ENCODE data around the gene CDK11A. TPM values are rescaled to one million over a fixed set of nuclear protein-coding genes. Genes with fewer than 3 reads are reported as not detected.
"Not testable (repeated sequence)": the region's sequence is repeated elsewhere in the genome, so short reads cannot be mapped to it uniquely, and the experiment has no call there.

Gene CDK11A
- total and polyA plus RNA-seq, 2 of the 8 experiments (the other 6 are each of a cell fraction or from before 2014, with no cell fraction given), result 15.0 to 45.6 TPM

DNA sequence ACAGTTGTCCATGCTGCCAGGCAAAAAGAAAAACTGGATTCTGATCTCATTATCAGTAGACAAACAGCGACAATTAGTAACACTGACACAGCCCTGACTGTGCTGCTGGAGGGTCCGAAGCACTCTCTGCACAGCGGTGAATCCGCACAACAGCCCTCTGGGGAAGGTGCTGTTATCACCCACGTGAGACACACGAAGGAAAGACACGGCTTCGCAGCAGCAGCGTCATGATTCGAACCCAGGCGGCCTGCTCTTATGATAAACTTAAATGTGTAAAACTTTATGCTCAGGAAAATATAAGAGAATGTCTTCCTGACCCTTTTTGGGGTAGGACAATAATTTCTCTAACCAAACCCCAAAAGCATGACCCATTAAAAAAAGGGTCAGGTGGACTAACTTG is 18.4 kb upstream of the CDK11A start:
- H4K5ac ChIP-seq (ENCODE audit: insufficient read length, low read depth, low read length); DNase-seq (ENCODE audit: low read depth in 1 of 2, low spot score in 2 of 2); H2BK12ac ChIP-seq (ENCODE audit: low read depth, low read length); H3K4me3 ChIP-seq (ENCODE audit: extremely low read depth in 1 of 4, insufficient read depth in 2 of 4, low read depth in 3 of 4, low read length in 4 of 4); H4K8ac ChIP-seq (ENCODE audit: extremely low read depth, insufficient read depth, low read length); H3K14ac ChIP-seq (ENCODE audit: insufficient read length); FAIRE-seq; H2BK15ac ChIP-seq (ENCODE audit: low read length); H3K56ac ChIP-seq (replicated peaks; ENCODE audit: insufficient read length, low read depth, low read length); H3K4ac ChIP-seq (replicated peaks; ENCODE audit: insufficient read length, low read depth, low read length); H2AFZ ChIP-seq (ENCODE audit: low read length); H2BK120ac ChIP-seq (replicated peaks; ENCODE audit: low read depth, low read length); H2BK20ac ChIP-seq (ENCODE audit: low read length); H2AK5ac ChIP-seq (ENCODE audit: low read depth, low read length); H4K20me1 ChIP-seq (replicated peaks in 1 of 2; ENCODE audit: control insufficient read depth in 1 of 2, insufficient read depth in 2 of 2, low read length in 2 of 2); H3K27ac ChIP-seq (ENCODE audit: low read depth, low read length); H3K9me3 ChIP-seq (ENCODE audit: insufficient read depth in 2 of 2, low read depth in 1 of 2, low read length in 1 of 2); H3K4me1 ChIP-seq (replicated peaks in 1 of 4; ENCODE audit: control insufficient read depth in 3 of 4, insufficient read depth in 4 of 4, low read length in 3 of 4); H3K9ac ChIP-seq (replicated peaks in 1 of 4; ENCODE audit: extremely low read depth in 1 of 4, low read depth in 3 of 4, low read length in 3 of 4); H4K91ac ChIP-seq (replicated peaks; ENCODE audit: insufficient read length, low read length); H3K23me2 ChIP-seq (ENCODE audit: low read depth, low read length); H2BK5ac ChIP-seq (ENCODE audit: low read depth, low read length); H3K4me2 ChIP-seq (ENCODE audit: insufficient read depth in 1 of 2, low read depth in 2 of 2, low read length in 2 of 2); H3K27me3 ChIP-seq (replicated peaks in 1 of 4; ENCODE audit: control insufficient read depth in 3 of 4, extremely low read depth in 1 of 4, insufficient read depth in 3 of 4, low read length in 3 of 4); H3K36me3 ChIP-seq (ENCODE audit: control insufficient read depth in 2 of 4, insufficient read depth in 4 of 4, low read length in 3 of 4); POLR2A ChIA-PET (ENCODE audit: partially characterized antibody); H3K18ac ChIP-seq (ENCODE audit: extremely low read depth, low read length); H3K79me1 ChIP-seq (ENCODE audit: low read depth, low read length); H3K23ac ChIP-seq (ENCODE audit: insufficient read length); H3K79me2 ChIP-seq (ENCODE audit: control insufficient read depth in 1 of 2, insufficient read depth in 2 of 2, low read length in 2 of 2): not testable (repeated sequence)
- CTCF ChIA-PET (ENCODE audit: partially characterized antibody), result interaction anchor here (0.6 kb wide), 1 partner anchor 602 kb away, joined by 3 read pairs; no protein-coding TSS in a partner anchor
- 84% methylated on average over 11 of the region's 11 CpGs; no CpG with 5 or more reads in 1 of the 2 experiments for WGBS, 2 experiments (ENCODE audit: extremely low coverage in 1 of 2, insufficient coverage in 1 of 2, insufficient read length in 1 of 2, insufficient replicate concordance in 2 of 2, low coverage in 1 of 2, low lambda C conversion rate in 2 of 2, missing lambda C conversion rate in 1 of 2)

DNA sequence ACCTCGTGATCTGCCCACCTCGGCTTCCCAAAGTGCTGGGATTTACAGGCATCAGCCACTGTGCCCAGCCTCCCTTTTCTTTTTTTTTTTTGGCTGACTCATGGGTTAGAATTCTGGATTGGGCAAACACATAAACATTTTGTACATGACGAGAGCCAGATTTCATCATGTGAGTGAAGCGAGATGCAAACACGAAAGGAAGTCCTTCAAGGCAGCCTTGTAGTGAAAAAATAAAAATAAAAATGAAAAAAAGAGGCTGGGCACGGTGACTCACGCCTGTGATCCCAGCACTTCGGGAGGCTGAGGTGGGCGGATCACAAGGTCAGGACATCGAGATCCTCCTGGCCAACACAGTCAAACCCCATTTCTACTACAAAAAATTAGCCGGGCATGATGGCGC is 16.9 kb upstream of the CDK11A start:
- H4K5ac ChIP-seq (ENCODE audit: insufficient read length, low read depth, low read length); H3K9me3 ChIP-seq (ENCODE audit: insufficient read depth in 2 of 2, low read depth in 1 of 2, low read length in 1 of 2); H2BK120ac ChIP-seq (replicated peaks; ENCODE audit: low read depth, low read length); H3K27me3 ChIP-seq (replicated peaks in 1 of 4; ENCODE audit: control insufficient read depth in 3 of 4, extremely low read depth in 1 of 4, insufficient read depth in 3 of 4, low read length in 3 of 4); H3K79me1 ChIP-seq (ENCODE audit: low read depth, low read length); H2BK5ac ChIP-seq (ENCODE audit: low read depth, low read length); H2BK12ac ChIP-seq (ENCODE audit: low read depth, low read length); DNase-seq (ENCODE audit: low read depth in 1 of 2, low spot score in 2 of 2); H3K56ac ChIP-seq (replicated peaks; ENCODE audit: insufficient read length, low read depth, low read length); H4K20me1 ChIP-seq (replicated peaks in 1 of 2; ENCODE audit: control insufficient read depth in 1 of 2, insufficient read depth in 2 of 2, low read length in 2 of 2); H3K4me2 ChIP-seq (ENCODE audit: insufficient read depth in 1 of 2, low read depth in 2 of 2, low read length in 2 of 2); H2BK20ac ChIP-seq (ENCODE audit: low read length); H4K91ac ChIP-seq (replicated peaks; ENCODE audit: insufficient read length, low read length); H4K8ac ChIP-seq (ENCODE audit: extremely low read depth, insufficient read depth, low read length); H3K23me2 ChIP-seq (ENCODE audit: low read depth, low read length); H3K14ac ChIP-seq (ENCODE audit: insufficient read length); H3K4ac ChIP-seq (replicated peaks; ENCODE audit: insufficient read length, low read depth, low read length); H3K36me3 ChIP-seq (ENCODE audit: control insufficient read depth in 2 of 4, insufficient read depth in 4 of 4, low read length in 3 of 4); H3K27ac ChIP-seq (ENCODE audit: low read depth, low read length); H3K79me2 ChIP-seq (ENCODE audit: control insufficient read depth in 1 of 2, insufficient read depth in 2 of 2, low read length in 2 of 2); H3K9ac ChIP-seq (replicated peaks in 1 of 4; ENCODE audit: extremely low read depth in 1 of 4, low read depth in 3 of 4, low read length in 3 of 4); H3K4me1 ChIP-seq (replicated peaks in 1 of 4; ENCODE audit: control insufficient read depth in 3 of 4, insufficient read depth in 4 of 4, low read length in 3 of 4); H3K23ac ChIP-seq (ENCODE audit: insufficient read length); H3K18ac ChIP-seq (ENCODE audit: extremely low read depth, low read length); H2AFZ ChIP-seq (ENCODE audit: low read length); FAIRE-seq; CTCF ChIA-PET (ENCODE audit: partially characterized antibody); POLR2A ChIA-PET (ENCODE audit: partially characterized antibody); H2BK15ac ChIP-seq (ENCODE audit: low read length); H3K4me3 ChIP-seq (ENCODE audit: extremely low read depth in 1 of 4, insufficient read depth in 2 of 4, low read depth in 3 of 4, low read length in 4 of 4); H2AK5ac ChIP-seq (ENCODE audit: low read depth, low read length): not testable (repeated sequence)
- 85% methylated on average over 11 of the region's 12 CpGs; no CpG with 5 or more reads in 1 of the 2 experiments for WGBS, 2 experiments (ENCODE audit: extremely low coverage in 1 of 2, insufficient coverage in 1 of 2, insufficient read length in 1 of 2, insufficient replicate concordance in 2 of 2, low coverage in 1 of 2, low lambda C conversion rate in 2 of 2, missing lambda C conversion rate in 1 of 2)
